Endothelial cell of hepatic sinusoid (primary cell): ENCODE results near the gene RNF20.

Experiments
- in situ Hi-C: cut with HindIII; loops from 2 replicates; pipeline ENCODE4 v1.10.0; 2017; ENCODE audit warnings: low sequenced_read_pairs

RNF20 gene

DNA sequence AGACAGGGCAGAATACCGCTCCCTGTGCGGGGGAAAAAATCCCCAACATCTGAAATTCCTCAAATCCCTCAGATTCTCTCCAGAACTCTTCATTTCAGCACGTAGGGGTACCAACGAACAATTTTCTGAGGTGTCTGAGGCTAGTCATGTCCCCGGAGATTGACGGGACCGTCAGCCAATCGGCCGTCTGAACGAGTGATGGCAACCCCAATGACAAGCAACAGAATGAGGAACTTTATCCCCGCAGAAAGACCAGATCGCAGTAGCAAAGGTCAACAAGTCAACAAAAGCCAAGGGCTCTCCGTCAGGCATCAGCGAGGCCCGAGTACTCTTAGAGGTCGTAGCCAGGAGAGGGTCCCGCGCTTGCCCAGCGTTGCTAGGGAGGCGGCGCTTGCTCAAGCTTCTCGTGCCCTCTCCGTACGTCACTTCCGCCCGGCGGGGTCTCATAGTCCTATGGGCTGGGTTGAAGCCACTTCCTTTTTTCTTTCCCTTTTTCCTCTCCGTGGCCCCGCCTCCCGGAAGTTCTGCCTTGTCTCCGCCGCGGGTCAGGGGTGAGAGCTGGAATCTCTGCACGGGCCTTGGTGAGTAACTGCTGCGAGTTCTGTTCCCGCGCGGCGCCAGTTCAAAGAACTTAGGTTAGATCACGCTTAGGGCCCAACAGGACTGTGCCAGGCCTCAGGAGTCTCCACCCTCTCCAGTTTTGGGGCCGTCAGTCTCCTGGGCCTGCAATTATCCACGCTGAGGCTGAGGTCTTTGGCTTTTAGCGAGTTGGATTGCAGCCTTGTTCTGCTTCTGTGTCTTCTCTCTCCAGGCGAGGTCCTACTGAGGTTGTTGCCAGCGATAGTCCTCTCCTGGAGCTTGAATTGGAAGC lies at the start of gene RNF20:
RNF20 (plus strand) TSS at position 520 of the 871 bp plus-strand sequence. CDS start 1,571 bp downstream, outside the sequence.
- in situ Hi-C loops = no loop called here

DNA sequence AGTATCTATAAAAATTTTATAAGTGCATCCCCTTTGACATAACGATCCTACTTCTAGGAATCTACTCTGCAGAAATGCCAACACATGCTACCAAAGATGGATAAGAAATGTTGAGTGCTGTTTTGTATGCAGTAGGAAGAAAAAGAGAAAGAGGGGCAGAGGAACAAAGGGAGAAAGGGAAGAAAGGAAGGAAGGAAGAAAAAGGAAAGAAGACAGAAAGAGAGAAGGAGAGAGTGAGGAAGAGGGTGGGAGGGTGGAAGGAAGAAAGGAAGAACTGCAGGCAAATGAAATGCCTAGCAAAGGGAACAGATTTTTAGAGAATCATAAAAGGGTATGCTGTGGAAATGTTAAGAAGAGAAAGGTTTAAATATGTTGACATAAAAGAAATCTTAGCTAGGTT lies 49.6 kb upstream of the RNF20 start:
- in situ Hi-C loops = no loop called here

- in situ Hi-C loops = no loop called here
Observed at GRCh38 chr9:101485924-101486692, 47.5 kb upstream of the RNF20 start.

DNA sequence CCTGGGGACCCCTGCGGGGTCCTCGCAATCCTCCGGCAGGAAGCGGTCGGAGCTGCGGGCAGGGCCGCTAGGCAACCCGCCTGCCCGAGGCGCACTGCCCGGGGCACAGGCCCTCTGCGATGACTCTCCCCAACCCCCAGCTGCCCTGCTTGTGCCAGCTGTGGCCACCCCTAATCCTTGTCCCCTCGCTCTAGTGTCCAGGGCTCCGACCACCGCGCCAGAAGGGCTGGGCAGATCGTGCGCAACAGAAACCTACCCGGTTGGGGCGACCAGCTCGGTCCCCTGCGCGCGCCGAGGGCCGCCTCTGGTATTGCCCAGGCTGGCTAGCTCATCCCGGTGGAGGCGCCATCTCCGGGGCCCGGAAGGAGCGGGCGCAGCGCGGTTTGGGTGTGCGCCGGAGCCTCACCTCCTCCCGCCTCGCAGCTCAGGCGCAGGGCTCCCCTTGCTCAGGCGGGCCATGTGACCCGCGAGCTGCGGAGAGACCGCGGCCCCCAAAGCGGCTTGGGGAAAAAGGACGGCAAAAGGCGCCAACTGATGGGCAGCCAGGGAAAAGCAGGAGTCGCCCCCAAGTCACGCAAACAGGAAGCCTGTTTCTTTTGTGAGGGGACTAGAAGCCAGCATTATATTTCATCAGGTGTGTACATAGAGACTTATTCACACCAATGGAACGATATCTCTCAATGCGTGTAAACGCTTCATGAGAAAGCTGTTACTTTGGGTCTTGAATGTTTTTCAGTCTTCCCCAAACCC lies 46.8 kb upstream of the RNF20 start:
- in situ Hi-C loops = no loop called here

DNA sequence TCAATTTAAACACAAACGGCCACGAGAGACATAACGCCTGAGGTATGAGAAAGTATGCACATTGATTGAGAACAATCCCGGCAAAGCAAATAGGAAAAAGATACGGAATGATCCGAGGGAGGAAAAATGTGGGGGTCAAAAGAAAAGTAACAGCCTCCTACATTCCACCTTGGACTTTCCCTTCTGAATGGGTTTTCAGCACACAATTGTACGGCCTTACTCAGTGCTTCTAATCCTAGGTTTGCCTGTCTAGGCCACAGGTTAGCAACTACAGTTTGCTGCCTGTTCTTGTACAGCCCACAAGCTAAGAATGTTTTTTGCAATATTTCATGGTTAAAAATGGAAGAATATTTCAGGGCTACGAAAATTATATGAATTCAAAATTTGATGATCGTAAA lies 46.2 kb upstream of the RNF20 start:
- in situ Hi-C loops = no loop called here

DNA sequence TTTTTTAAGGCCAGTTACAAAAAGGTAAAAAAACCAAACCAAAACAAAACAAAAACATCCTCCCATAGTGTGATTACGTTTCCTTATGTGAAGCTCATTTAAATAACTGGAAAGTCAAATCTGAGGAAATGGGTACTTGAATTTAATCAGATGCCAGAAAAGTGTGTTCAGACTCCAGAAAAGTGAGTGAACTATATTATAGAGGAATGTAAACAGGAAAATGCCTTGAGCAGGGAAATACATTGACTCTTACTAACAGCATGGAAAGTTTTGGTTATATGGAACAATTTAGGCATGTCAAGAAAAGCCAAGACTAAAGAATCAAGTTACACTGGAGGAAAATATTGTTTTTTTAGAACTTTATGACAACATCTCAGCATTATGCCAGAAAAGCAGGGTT lies 37.8 kb upstream of the RNF20 start:
- in situ Hi-C loops = no loop called here

DNA sequence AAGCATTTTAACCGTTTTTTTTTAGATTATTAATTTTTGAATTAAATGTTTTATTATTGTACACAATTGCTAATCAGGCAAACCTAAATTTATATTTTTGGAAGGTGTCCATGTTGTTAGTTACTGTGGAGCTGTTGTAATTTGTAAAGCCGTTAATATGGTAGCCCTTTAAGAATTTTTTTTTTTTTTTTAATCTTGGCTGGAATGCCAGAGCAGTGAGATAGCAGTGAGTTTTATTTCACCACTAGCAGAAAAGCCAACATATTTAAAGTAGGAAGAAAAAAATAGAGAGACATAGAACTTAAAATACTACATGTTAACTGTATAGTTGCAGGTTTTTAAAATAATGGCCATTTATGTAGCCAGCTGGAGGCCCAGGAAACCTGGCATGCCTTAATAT lies 35.3 kb upstream of the RNF20 start:
- in situ Hi-C loops = no loop called here

DNA sequence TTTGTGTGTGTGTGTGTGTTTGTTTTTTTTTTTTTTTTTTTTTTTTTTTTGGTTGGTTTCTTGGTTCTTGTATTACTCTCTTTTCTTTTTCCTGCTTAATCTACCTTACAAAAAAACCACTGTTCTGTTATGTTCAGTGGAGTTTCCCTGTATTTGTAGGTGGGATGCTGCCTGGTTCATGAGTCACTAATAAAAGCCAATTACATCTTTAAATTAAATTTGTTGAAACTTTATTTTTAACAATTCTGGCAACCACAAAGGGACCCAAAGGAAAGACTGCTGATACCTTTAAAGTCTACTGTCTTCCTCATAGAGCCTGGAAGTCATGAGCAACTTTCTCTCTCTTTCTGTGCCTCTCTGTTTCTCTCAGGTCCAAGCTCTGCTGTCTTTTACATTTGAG lies 29.5 kb upstream of the RNF20 start:
- in situ Hi-C loops = no loop called here

- in situ Hi-C loops = no loop called here
Observed at GRCh38 chr9:101508211-101508610, 25.4 kb upstream of the RNF20 start.

GRCh38 chr9:101509572-101509971 lies 24.1 kb upstream of the RNF20 start:
- in situ Hi-C loops = no loop called here

DNA sequence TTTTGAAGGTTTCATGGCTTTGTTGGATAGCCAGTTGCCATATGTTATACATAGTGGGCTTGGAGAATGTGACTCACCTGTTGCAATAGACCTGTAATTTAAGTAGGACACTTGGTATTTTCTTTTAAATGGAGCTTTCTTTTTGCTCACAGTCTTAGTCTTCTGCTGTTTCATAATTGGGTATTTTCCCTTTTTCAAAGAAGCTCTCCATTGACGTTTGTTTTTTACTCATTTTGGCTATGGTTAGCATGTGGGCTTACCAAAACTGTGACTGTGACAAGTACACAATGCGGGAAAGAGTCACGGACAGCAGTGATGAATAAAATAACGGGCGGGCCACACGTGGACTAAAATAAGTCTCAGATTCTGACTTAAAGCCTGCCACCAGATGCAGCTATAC lies 23.2 kb upstream of the RNF20 start:
- in situ Hi-C loops = no loop called here

DNA sequence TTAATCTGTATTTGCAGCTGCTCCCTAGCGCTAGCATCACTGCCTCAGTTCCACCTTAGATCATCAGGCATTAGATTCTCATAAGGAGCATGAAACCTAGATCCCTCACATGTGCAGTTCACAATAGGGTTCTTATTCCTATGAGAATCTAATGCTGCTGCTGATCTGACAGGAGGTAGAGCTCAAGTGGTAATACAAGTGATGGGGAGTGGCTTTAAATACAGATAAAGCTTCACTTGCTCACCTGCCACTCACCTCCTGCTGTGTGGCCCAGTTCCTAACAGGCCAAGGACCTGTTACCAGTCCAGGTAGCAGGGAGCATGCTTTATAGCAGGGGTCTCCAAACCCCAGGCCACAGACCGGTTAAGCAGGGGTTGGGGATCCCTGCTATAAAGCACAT lies 22.6 kb upstream of the RNF20 start:
- in situ Hi-C loops = no loop called here

DNA sequence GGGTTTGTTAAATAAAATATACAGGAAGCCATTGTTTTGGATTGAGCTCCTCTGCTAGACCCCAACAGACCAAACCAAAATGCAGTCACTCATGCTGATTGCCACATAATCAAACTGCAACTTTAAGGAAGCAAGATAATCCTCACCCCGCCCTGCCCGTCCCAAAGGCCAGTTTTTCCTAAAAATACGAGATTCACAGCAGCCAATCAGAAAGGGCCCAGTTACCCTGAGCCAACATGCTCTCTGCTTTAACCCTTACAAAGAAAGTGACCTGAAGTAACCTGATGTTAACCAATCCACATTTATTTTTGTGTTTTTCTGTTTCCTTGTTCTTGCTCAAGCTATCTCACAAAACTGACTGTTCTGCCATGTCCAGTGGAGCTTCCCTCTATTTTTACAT lies 21.5 kb upstream of the RNF20 start:
- in situ Hi-C loops = no loop called here

DNA sequence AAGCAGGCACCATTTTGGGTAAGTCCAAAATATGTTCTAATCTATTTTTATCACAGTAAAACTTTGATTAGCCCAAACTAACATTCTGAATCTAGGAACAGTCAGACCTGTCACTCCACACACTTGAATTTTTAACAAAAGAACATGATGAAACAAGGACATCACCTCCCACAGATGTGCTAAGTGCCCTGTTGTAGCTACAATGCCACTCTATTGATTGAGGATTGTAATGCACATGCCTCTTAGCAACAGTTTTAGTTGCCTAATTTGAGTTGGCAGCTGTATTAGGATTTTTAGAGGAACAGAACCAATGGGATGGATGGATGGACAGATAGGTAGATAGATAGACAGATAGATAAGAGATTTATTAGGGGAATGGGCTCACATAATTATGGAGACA lies 20.3 kb upstream of the RNF20 start:
- in situ Hi-C loops = no loop called here

- in situ Hi-C loops = no loop called here
Observed at GRCh38 chr9:101514071-101514470, 19.6 kb upstream of the RNF20 start.

GRCh38 chr9:101516655-101517054 lies 17.0 kb upstream of the RNF20 start:
- in situ Hi-C loops = loop anchor here (5.0 kb wide), 1 partner anchor 49 kb away; no protein-coding TSS in a partner anchor

DNA sequence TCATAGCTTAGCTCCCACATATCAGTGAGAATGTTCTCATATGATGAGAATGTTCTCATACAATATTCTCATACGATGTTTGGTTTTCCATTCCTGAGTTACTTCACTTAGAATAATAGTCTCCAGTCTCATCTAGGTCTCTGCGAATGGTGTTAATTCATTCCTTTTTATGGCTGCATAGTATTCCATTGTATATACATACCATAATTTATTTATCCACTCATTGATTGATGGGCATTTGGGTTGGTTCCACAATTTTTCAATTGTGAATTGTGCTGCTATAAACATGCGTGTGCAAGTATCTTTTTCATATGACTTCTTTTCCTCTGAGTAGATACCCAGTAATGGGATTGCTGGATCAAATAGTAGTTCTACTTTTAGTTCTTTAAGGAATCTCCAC lies 15.2 kb upstream of the RNF20 start:
- in situ Hi-C loops = loop anchor here (5.0 kb wide), 1 partner anchor 51 kb away; no protein-coding TSS in a partner anchor

- in situ Hi-C loops = no loop called here
Observed at GRCh38 chr9:101524371-101524770, 9.3 kb upstream of the RNF20 start.

DNA sequence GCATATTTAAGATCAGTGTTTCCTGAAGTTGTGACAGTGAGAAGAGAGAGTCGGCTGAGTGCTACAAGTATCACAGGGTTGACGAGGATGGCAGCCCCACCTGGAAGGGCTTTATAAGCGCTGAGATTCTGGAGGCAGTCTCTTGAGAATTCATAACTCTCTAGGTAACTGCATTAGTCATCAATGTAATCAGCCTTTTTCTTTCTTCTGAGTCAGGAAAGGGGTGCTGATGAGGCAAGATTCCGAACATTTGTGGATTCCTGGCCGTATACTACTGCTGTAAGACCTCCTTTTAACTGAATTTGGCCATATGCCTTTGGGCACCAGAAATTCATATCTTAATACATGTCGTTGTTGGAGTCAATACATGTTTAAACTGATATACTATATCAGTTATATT lies 6.6 kb upstream of the RNF20 start:
- in situ Hi-C loops = no loop called here

DNA sequence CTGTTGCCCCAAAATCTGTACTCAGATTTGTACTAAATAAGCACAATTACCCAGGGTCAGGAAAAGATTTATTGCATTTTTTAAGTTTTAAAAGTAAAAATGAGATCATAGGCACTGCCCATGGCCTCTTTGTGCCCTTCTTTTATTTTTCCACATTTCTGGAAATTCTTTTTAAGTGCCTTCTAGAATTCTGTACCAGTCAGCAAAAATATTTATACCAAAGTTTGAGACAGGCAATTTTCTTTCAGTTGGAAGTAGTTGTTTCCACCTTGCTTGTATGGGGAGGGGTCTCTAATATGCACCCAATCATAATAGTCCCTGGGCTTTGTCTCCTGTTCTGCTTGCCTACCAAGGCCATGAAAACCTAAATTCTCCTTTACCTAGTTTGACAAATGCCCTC lies 5.6 kb upstream of the RNF20 start:
- in situ Hi-C loops = no loop called here

DNA sequence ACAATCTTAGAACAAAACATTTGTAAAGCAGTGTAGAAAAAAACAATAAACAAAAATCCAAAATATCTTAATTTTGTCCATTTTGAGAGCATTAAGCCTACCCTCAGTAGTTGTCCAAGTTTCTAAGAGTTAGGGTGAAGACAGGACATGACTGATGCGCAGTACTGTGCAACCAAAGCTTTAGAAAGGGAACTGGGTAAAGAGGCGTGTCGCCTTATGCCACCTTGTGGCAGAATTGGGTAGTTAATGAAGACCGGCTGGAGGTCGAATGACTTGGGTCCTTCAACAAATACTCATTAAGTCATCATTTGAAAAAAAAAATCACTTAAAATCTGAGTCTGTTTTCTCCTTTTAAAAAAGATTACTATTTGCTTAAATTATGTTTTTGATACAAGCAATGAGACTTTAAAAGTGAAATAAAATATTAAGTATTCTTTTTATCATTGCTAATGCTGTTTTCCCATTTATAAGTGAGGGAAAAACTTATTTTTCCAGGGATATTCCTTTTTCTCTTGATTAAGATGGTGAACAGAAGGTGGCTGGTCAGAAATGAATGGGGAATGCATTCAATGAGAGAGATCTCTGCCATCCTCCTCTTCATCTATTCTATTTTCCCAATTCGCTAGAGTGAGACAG lies 3.5 kb upstream of the RNF20 start:
- in situ Hi-C loops = no loop called here
